Right cardiac atrium (tissue), 5 donors: ENCODE results near the gene SHISA8. TPM values are rescaled to one million over a fixed set of nuclear protein-coding genes. Genes with fewer than 3 reads are reported as not detected.

Experiments used
- ATAC-seq, 2 donors: fragments of 200-7000 bp; cut with Tn5 transposase; one replicate each; pipeline versions ENCODE4 v1.8.0 to v1.9.1; 2020; ENCODE audit warnings: moderate library complexity in 2 of 2, mild to moderate bottlenecking in 1 of 2
- DNase-seq, 3 donors: peaks; one replicate each; pipeline ENCODE4 v3.0.0-alpha.2; 2020
- H3K27ac ChIP-seq: one replicate; pipeline ENCODE4 v1.5.1; 2013; ENCODE audit warnings: mild to moderate bottlenecking, low read length, control low read depth, moderate library complexity
- H3K27me3 ChIP-seq: one replicate; pipeline ENCODE4 v1.6.1; 2013; ENCODE audit not compliant: control insufficient read depth, insufficient read depth
- H3K4me1 ChIP-seq: one replicate; pipeline ENCODE4 v1.6.1; 2013; ENCODE audit warnings: low read length; ENCODE audit not compliant: control insufficient read depth, insufficient read depth
- H3K4me3 ChIP-seq: one replicate; pipeline ENCODE4 v1.5.1; 2013; ENCODE audit warnings: low read length, control low read depth
- H3K9me3 ChIP-seq: one replicate; pipeline ENCODE4 v1.6.1; 2013; ENCODE audit warnings: low read length; ENCODE audit not compliant: control insufficient read depth
- WGBS: extraction: QIAGEN DNeasy Blood & Tissue Kit; methylation state at CpG from one replicate; pipeline ENCODE4 v1.1.7; 2013; 5-methylcytosine and 5-hydroxymethylcytosine counted together
- intact Hi-C, 4 donors: fragments of 100-400 bp; cut with DNase I; formaldehyde crosslinking; loops; one replicate each; pipeline versions ENCODE4 v1.11.0 to v1.14.0; 2022 to 2023
- polyA plus RNA-seq: library from polyadenylated mRNA; stranded (reverse); fragments of 200-250 nt; gene quantifications from one replicate; pipeline ENCODE4 v1.2.3, GENCODE V29; 2013
- total RNA-seq, 4 donors: library from RNA; stranded (reverse); fragmentation: NEBNext Ultra II Directional; extraction: Animal tissue kit (Norgen Biotek cat#: 25700); gene quantifications; one replicate each; pipeline ENCODE4 v1.2.1, GENCODE V29; 2021
- donor health status: healthy with polysubstance abuse.
- donor health status: DM: no; HTN: yes; CAD: no.
- donor health status: DM: no; HTN: no; CAD: no.
- donor health status: DM: no; HTN: yes; CAD: no; lungs with severe emphysema.
- donor health status: DM: yes; HTN: yes; CAD: no.

SHISA8 gene
- total and polyA plus RNA-seq, 5 donors: 0.95 to 8.5 (median 2.4) TPM

GRCh38 chr22:41932353-41932752 lies 17.5 kb upstream of the SHISA8 start:
- ATAC-seq: no peak
- intact Hi-C loops: no loop called here
- Histone ChIP-seq H3K4me1 (no peaks in the 10 kb centered on the region), H3K27me3 (no peaks in the 10 kb centered on the region), H3K9me3 (no peaks in the 10 kb centered on the region), H3K4me3 (no peak overlapping the region), H3K27ac (no peak overlapping the region)
- DNase-seq: peak in 1 of 3 donors; percentile 39
- 94% methylated on average over 12 of the region's 12 CpGs for WGBS

- Histone ChIP-seq H3K27me3 (no peaks in the 10 kb centered on the region), H3K4me3 (no peak overlapping the region), H3K27ac (no peak overlapping the region), H3K4me1 (no peaks in the 10 kb centered on the region), H3K9me3 (no peaks in the 10 kb centered on the region)
- intact Hi-C loops: no loop called here
- WGBS: 78% methylated on average over 10 of the region's 10 CpGs
- no peak for ATAC-seq
- peak in 2 of 3 donors; percentile 7 to 11 for DNase-seq
These were observed 16.9 kb upstream of the SHISA8 start for GRCh38 chr22:41931701-41932269.

- H3K27me3 ChIP-seq: no peaks in the 10 kb centered on the region
- H3K9me3 ChIP-seq: no peaks in the 10 kb centered on the region
- peak in 2 of 3 donors; percentile 19 to 23 for DNase-seq
- ATAC-seq: no peak
- H3K4me3 ChIP-seq: no peak overlapping the region
- intact Hi-C loops: no loop called here
- H3K27ac ChIP-seq: no peak overlapping the region
- 81% methylated on average over 8 of the region's 8 CpGs for WGBS
- no peaks in the 10 kb centered on the region for H3K4me1 ChIP-seq
These were observed 14.5 kb upstream of the SHISA8 start for GRCh38 chr22:41929418-41929810.

- Histone ChIP-seq H3K4me1 (no peaks in the 10 kb centered on the region), H3K27me3 (no peaks in the 10 kb centered on the region), H3K9me3 (no peaks in the 10 kb centered on the region), H3K4me3 (no peak overlapping the region), H3K27ac (no peak overlapping the region)
- peak in 1 of 3 donors; percentile 2 for DNase-seq
- WGBS: 78% methylated on average over 14 of the region's 14 CpGs
- ATAC-seq: no peak
- intact Hi-C loops: no loop called here
These were observed 13.9 kb upstream of the SHISA8 start for GRCh38 chr22:41928593-41929417.

GRCh38 chr22:41927813-41928212 lies 12.9 kb upstream of the SHISA8 start:
- H3K27me3 ChIP-seq: no peaks in the 10 kb centered on the region
- H3K4me1 ChIP-seq: no peaks in the 10 kb centered on the region
- no peak overlapping the region for H3K27ac ChIP-seq
- no peak overlapping the region for H3K4me3 ChIP-seq
- intact Hi-C loops: no loop called here
- ATAC-seq (no peak), DNase-seq (peak in 1 of 3 donors; percentile 7)
- no peaks in the 10 kb centered on the region for H3K9me3 ChIP-seq
- WGBS: 69% methylated on average over 6 of the region's 6 CpGs

- H3K9me3 ChIP-seq: no peaks in the 10 kb centered on the region
- ATAC-seq (peak; percentile 39 to 57), DNase-seq (peak; percentile 39 to 89 (median 76))
- 5% methylated on average over 44 of the region's 48 CpGs for WGBS
- H3K4me3 ChIP-seq: peak overlapping the region; percentile 55
- no peaks in the 10 kb centered on the region for H3K4me1 ChIP-seq
- intact Hi-C loops: no loop called here
- H3K27me3 ChIP-seq: no peaks in the 10 kb centered on the region
- H3K27ac ChIP-seq: no peak overlapping the region
These were observed 11.0 kb upstream of the SHISA8 start for GRCh38 chr22:41925783-41926460.

GRCh38 chr22:41923595-41924276 lies 8.9 kb upstream of the SHISA8 start:
- no peak overlapping the region for H3K4me3 ChIP-seq
- 91% methylated on average over 14 of the region's 14 CpGs for WGBS
- intact Hi-C loops: no loop called here
- ATAC-seq (no peak), DNase-seq (no peak)
- H3K27me3 ChIP-seq: no peaks in the 10 kb centered on the region
- no peaks in the 10 kb centered on the region for H3K9me3 ChIP-seq
- no peaks in the 10 kb centered on the region for H3K4me1 ChIP-seq
- no peak overlapping the region for H3K27ac ChIP-seq

GRCh38 chr22:41922940-41923594 lies 8.2 kb upstream of the SHISA8 start:
- ATAC-seq (no peak), DNase-seq (no peak)
- WGBS: 93% methylated on average over 4 of the region's 4 CpGs
- no peaks in the 10 kb centered on the region for H3K9me3 ChIP-seq
- intact Hi-C loops: no loop called here
- H3K4me3 ChIP-seq: no peak overlapping the region
- H3K27ac ChIP-seq: no peak overlapping the region
- no peaks in the 10 kb centered on the region for H3K4me1 ChIP-seq
- no peaks in the 10 kb centered on the region for H3K27me3 ChIP-seq

GRCh38 chr22:41922328-41922727 lies 7.5 kb upstream of the SHISA8 start:
- H3K27ac ChIP-seq: no peak overlapping the region
- DNase-seq (no peak), ATAC-seq (no peak)
- no peak overlapping the region for H3K4me3 ChIP-seq
- intact Hi-C loops: no loop called here
- 93% methylated on average over 5 of the region's 5 CpGs for WGBS
- H3K27me3 ChIP-seq: no peaks in the 10 kb centered on the region
- no peaks in the 10 kb centered on the region for H3K9me3 ChIP-seq
- no peaks in the 10 kb centered on the region for H3K4me1 ChIP-seq

GRCh38 chr22:41920271-41920976 lies 5.5 kb upstream of the SHISA8 start:
- no peaks in the 10 kb centered on the region for H3K9me3 ChIP-seq
- no peaks in the 10 kb centered on the region for H3K4me1 ChIP-seq
- H3K27me3 ChIP-seq: no peaks in the 10 kb centered on the region
- H3K4me3 ChIP-seq: peak overlapping the region; percentile 59
- DNase-seq (no peak), ATAC-seq (no peak)
- intact Hi-C loops: no loop called here
- no peak overlapping the region for H3K27ac ChIP-seq
- WGBS: 46% methylated on average over 21 of the region's 21 CpGs
